GM18907 (cell line): Measurements from ENCODE around the gene TOM1L2.
"Not testable (repeated sequence)": the region's sequence is repeated elsewhere in the genome, so short reads cannot be mapped to it uniquely, and the experiment has no call there.

ENCODE experiments used
- ATAC-seq: cut with Tn5 transposase; IDR thresholded peaks from one replicate; pipeline ENCODE4 v1.9.1; 2021; ENCODE audit warnings: mild to moderate bottlenecking, moderate library complexity; ENCODE audit not compliant: unreplicated experiment

TOM1L2 gene

GRCh38 chr17:17944743-17945142, 27.5 kb downstream of the TOM1L2 start:
- no peak for ATAC-seq

DNA sequence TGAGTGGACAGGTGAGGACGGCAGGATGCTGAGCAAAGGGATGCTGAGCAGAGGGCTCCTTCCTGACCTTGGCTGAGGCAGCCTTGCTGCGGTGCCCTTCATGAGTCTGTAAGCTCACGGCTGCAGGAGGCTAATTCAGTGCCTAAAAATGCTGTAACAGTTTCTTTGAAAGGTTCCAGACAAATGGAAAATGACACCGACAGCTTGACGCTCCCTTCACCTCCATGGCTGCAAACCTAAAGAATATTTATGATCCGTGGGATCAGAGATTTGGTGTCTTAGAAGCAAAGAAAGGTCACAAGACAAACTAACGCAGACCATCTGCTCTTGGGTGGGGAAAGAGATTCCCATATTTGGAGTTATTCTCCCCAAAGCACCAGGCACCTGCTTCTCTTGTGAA, 28.0 kb downstream of the TOM1L2 start:
- no peak for ATAC-seq

GRCh38 chr17:17943281-17943984, 28.8 kb downstream of the TOM1L2 start:
- no peak for ATAC-seq

- ATAC-seq = no peak
Measured at GRCh38 chr17:17942846-17943245, 29.4 kb downstream of the TOM1L2 start.

GRCh38 chr17:17941015-17941414, 31.2 kb downstream of the TOM1L2 start:
- ATAC-seq = no peak

- ATAC-seq = no peak
Measured at GRCh38 chr17:17940441-17940911, 31.7 kb downstream of the TOM1L2 start.

GRCh38 chr17:17939941-17940340, 32.3 kb downstream of the TOM1L2 start:
- ATAC-seq = not testable (repeated sequence)

GRCh38 chr17:17938388-17939107, 33.7 kb downstream of the TOM1L2 start:
- ATAC-seq = no peak

GRCh38 chr17:17937958-17938357, 34.2 kb downstream of the TOM1L2 start:
- ATAC-seq = no peak

- ATAC-seq = no peak
Measured at GRCh38 chr17:17937201-17937853, 34.9 kb downstream of the TOM1L2 start.

DNA sequence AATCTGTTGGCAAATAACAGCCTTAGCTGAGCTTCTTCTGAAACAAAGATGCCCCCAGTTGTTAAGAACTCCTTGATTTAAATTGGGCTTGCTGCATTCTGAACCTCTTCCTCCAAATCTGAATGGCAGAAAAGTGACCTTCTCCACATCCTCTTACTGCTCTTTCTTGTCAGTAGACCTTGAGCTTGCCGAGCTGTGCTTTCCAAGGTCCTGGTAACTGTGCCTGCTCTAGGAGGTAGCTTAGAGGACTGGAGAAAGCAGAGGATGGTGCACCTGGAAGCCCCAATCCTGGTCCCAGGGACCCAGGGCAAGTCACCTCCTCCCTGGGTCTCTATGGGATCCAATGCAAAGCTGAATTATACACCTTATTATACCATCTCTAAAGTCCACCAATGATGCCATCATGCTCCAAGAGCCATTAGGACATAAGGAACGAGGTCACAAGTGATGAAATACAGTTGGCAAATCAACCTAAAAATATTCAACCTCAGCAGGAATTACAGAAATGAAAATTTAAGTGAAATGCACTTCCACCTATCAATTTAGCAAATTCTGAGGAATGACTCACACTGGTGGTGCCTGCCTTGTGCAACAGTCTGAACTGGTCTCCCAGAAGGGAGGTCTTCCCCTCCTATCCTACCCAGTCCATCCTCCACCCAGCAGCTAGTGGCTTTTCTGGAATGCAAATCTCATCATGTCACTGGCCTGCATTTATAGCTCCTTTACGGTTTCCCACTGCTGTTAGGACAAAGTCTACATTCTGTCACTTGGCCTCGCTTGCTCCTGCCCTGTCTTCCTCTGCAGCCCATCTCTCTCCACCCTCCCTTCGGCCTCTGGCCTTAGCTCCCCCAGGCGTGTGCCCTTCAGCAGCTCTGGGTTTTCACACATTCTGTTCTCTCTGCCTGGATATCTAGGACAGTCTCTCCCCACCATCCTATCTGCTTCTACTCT, 36.6 kb downstream of the TOM1L2 start:
- ATAC-seq = no peak

- ATAC-seq = no peak
Measured at GRCh38 chr17:17934806-17935205, 37.4 kb downstream of the TOM1L2 start.

GRCh38 chr17:17934214-17934613, 38.0 kb downstream of the TOM1L2 start:
- no peak for ATAC-seq

DNA sequence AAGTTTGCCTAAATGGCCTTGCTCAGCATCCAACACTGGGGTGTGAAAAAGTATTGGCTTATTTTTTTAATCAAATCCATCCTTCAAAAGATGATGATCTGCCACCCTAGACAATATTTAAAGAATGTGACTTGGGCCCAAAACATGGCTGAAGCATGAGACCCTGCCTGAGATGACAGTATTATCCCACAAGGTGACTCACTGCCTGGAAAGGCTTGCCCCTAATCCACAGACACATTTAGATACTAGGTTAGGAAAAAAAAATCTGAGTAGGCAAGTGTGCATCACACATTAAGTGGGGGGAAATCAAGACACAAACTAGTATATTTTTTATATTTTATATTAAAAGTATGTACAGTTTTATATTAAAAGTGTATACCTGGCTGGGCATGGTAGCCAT, 38.4 kb downstream of the TOM1L2 start:
- no peak for ATAC-seq

- ATAC-seq = no peak
Measured at GRCh38 chr17:17931159-17931558, 41.0 kb downstream of the TOM1L2 start.

- ATAC-seq = no peak
Measured at GRCh38 chr17:17930674-17931073, 41.5 kb downstream of the TOM1L2 start.

DNA sequence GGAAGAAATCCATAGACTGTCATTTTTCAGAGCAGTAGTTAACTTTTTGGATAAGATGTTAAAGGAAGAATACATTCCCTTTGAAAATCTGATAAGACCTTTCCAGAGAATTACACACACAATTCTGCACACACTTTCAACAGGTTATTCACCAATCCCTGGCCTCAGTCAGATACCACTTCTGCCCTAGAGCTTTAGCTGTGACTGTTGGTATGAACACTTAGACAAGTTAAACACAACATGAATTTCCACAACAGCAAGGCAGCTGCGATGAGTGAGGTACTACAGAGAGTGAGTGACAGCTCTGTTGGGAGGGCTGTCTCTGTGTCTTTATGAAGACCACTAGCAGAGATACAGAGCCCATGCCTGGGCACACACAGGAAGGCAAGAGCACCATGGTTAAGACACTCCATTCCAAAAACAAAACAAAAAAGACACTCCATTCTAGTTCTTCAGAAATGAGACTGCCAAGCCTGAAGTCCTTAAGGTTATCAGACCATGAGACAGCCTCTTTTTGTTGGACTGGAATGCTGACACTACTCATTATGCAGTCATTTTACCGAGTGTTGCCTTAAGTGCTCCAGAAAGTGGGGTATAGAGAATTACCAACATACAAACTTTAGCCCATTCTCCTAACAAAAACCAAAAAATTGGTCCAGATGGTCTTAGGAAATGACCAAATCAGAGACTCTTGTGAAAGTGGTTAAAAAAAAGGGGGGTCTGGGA, 42.4 kb downstream of the TOM1L2 start:
- ATAC-seq = no peak

DNA sequence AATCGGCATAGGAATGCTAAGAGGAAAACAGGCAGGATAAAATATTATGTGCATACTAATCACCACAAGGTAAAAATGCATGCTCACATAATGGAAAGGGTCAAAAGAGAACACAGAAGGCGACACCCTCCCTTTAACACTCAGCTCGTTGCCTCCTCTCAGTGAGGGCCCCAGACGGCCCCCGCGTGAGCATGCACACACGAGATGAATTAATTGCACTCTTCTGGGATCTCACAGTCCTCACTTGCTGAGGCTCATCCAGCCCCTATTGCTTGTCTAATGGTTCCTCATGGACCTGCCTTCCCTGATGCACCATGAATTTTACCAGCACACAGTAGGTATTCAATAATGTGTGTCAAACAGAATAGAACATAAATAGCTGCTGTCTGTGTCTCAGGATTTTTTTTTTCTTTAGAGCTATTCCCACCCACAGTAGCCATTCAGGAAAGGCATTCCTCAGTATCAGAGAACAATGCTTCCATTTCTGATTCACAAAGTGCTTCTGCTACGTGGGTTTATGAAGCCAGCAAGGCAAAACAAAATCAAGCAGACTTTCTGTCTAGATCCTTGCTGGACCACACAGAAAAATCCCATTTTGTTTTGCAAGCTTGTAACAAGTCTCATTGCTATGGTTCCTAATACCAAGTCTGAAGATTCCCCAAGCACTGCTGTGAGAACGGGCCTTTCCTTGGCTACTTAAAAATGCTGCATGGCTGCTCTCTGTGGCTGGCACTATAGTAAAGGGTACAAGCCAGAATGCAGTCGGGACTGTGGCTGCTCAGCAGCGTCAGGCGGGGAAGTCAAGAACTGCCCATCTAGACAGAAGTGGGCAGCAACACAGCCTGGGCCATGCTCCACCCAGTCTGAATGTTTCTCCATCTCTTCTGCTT, 43.6 kb downstream of the TOM1L2 start:
- ATAC-seq = no peak

DNA sequence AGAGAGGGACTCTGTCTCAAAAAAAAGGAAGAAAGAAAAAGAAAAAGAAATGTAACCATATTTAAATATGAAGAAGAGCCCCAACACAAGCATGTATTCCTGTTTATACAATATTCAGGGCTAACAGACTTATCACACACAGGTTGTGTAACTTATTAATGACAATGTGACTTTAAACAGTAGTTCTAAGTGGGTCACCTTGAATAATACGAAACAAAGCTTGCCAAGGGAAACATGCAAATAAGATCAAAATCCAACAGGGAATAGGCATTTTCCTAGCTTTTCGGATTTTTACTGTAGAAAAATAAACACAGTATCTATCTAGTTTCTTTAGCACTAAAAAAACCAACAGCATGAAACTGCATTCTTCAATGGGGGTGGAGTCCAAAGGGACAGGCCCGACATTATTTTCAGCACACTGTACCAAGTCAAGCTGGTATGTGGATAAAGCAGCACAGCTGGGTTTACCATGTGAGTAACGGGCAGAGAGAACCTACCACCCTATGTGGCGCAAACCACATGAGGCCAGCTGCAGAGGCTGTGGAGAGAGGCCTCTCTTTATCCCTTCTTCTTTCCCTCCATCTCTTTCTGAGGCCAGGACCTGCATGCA, 45.3 kb downstream of the TOM1L2 start:
- no peak for ATAC-seq
